Nephron progenitor cell (in vitro differentiated cells): Measurements from ENCODE around the gene EPHA6.
"Not testable (repeated sequence)": the region's sequence is repeated elsewhere in the genome, so short reads cannot be mapped to it uniquely, and the experiment has no call there.

Experiments used
- DNase-seq: peaks from one replicate; pipeline ENCODE4 v3.0.0; 2021
- H3K27ac Mint-ChIP-seq: 2 replicates; pipeline ENCODE4 v1.8.0; 2021; ENCODE audit warnings: mild to moderate bottlenecking, moderate library complexity, mixed read lengths
- H3K27me3 Mint-ChIP-seq: 2 replicates; pipeline ENCODE4 v1.8.0; 2021; ENCODE audit warnings: mild to moderate bottlenecking, low read depth, mixed read lengths; ENCODE audit not compliant: poor library complexity
- H3K36me3 Mint-ChIP-seq: 2 replicates; pipeline ENCODE4 v1.8.0; 2021; ENCODE audit warnings: low read depth, mixed read lengths
- H3K4me1 Mint-ChIP-seq: 2 replicates; pipeline ENCODE4 v1.8.0; 2021; ENCODE audit warnings: mixed read lengths
- H3K4me3 Mint-ChIP-seq: 2 replicates; pipeline ENCODE4 v1.8.0; 2021; ENCODE audit warnings: mild to moderate bottlenecking, moderate library complexity, mixed read lengths
- H3K9me3 Mint-ChIP-seq: 2 replicates; pipeline ENCODE4 v1.8.0; 2021; ENCODE audit warnings: mild to moderate bottlenecking, moderate library complexity, mixed read lengths
- CTCF ChIP-seq: fragments of 200-600 bp; sonication (generic); IDR thresholded peaks from 2 replicates; pipeline ENCODE4 v1.5.0; 2021; ENCODE audit warnings: antibody characterized with exemption

The EPHA6 gene

DNA sequence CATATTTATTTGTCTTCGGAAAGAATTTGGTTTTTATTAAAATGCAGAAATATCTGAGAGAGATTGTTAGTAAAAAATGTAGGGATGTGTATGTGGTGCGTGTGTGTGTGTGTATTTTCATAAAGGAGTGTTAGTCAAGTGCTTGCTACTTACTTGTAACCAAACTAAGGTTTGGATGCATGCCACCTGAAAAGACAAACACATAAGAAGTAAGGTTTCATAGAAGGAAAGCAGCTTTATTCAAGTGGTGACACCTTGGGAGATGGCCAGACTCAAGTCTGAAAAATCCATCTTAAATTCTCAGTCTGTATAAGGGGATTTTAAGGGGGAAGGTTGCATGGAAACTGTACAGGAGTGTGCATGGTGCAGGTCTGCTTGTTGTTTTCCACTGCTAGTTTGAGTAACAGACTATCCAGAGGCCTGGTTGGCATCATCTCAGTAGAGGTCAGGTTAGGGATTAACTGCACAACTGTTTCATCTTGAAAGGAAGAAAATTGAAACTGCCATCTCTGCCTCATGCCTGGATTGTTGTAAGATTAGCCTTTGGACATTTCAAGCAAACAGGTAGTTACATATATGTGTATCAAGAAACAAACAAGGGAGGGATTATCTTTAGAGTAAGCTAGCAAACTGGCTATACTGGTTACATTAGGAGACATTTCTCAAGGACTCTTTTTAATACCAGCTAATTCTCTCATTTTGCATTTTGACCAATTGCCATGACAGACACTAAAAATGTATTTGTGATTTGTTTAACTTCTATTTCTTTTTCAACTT lies 196.7 kb downstream of the EPHA6 start:
- no peak overlapping the region for H3K4me3 Mint-ChIP-seq
- TF ChIP-seq CTCF, result no peak

DNA sequence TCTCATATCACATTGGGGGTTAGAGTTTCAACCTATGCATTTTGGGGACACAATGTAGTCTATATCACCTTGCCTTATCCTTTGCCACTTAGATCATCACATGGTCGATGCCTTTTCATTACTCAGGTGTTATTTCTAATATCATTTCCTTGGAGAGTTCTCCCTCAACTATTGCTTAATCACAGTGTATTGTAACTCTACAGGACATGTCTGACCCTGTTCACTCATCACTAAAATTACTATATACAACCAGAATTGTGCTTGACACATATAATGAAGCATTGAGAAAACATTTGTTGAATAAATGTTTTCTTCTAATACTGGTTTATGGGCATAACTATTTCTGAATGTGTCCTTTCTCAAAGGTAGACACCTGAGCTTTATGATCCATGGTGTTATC lies 207.4 kb downstream of the EPHA6 start:
- TF ChIP-seq CTCF, result no peak
- DNase-seq, result no peak
- Mint-ChIP-seq H3K27ac (no peak overlapping the region), H3K27me3 (peaks cover 3% of the 10 kb centered on the region), H3K4me3 (no peak overlapping the region), H3K9me3 (peaks cover 21% of the 10 kb centered on the region), H3K4me1 (no peaks in the 10 kb centered on the region), H3K36me3 (no peaks in the 10 kb centered on the region)

More for the DNA sequence above, 196.7 kb downstream of the EPHA6 start:
- no peaks in the 10 kb centered on the region for H3K36me3 Mint-ChIP-seq
- no peaks in the 10 kb centered on the region for H3K4me1 Mint-ChIP-seq
- DNase-seq, result no peak
- peaks cover 8% of the 10 kb centered on the region for H3K27me3 Mint-ChIP-seq
- H3K9me3 Mint-ChIP-seq, result peaks cover 18% of the 10 kb centered on the region
- no peak overlapping the region for H3K27ac Mint-ChIP-seq

DNA sequence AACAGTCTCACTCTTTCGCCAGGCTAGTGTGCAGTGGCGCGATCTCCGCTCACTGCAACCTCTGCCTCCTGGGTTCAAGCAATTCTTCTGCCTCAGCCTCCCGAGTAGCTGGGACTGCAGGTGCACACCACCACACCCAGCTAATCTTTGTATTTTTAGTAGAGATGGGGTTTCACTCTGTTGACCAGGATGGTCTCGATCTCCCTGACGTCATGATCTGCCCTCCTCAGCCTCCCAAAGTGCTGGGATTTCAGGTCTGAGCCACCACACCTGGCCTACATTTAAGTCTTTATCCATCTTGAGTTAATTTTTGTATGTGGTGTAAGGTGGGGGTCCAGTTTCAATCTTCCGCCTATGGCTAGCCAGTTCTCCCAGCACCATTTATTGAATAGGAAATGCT lies 211.2 kb downstream of the EPHA6 start:
- peak overlapping the region; percentile 44 for H3K27ac Mint-ChIP-seq
- not testable (repeated sequence) for H3K36me3 Mint-ChIP-seq, H3K27me3 Mint-ChIP-seq, H3K4me3 Mint-ChIP-seq, H3K4me1 Mint-ChIP-seq, DNase-seq
- H3K9me3 Mint-ChIP-seq, result peaks cover 10% of the 10 kb centered on the region

- H3K4me1 Mint-ChIP-seq, result no peaks in the 10 kb centered on the region
- no peaks in the 10 kb centered on the region for H3K36me3 Mint-ChIP-seq
Observed at GRCh38 chr3:97029972-97030371, 215.6 kb downstream of the EPHA6 start.

GRCh38 chr3:97037294-97037943 lies 223.0 kb downstream of the EPHA6 start:
- H3K27me3 Mint-ChIP-seq, result no peaks in the 10 kb centered on the region
- H3K27ac Mint-ChIP-seq, result no peak overlapping the region
- H3K9me3 Mint-ChIP-seq, result no peaks in the 10 kb centered on the region
- no peak overlapping the region for H3K4me3 Mint-ChIP-seq
- TF ChIP-seq CTCF, result no peak
- H3K36me3 Mint-ChIP-seq, result no peaks in the 10 kb centered on the region
- DNase-seq, result no peak
- no peaks in the 10 kb centered on the region for H3K4me1 Mint-ChIP-seq

More at GRCh38 chr3:97029972-97030371, 215.6 kb downstream of the EPHA6 start:
- no peak for TF ChIP-seq CTCF
- no peak overlapping the region for H3K27ac Mint-ChIP-seq
- H3K9me3 Mint-ChIP-seq, result peaks cover 10% of the 10 kb centered on the region
- H3K27me3 Mint-ChIP-seq, result peaks cover 2% of the 10 kb centered on the region
- DNase-seq, result no peak
- H3K4me3 Mint-ChIP-seq, result no peak overlapping the region

DNA sequence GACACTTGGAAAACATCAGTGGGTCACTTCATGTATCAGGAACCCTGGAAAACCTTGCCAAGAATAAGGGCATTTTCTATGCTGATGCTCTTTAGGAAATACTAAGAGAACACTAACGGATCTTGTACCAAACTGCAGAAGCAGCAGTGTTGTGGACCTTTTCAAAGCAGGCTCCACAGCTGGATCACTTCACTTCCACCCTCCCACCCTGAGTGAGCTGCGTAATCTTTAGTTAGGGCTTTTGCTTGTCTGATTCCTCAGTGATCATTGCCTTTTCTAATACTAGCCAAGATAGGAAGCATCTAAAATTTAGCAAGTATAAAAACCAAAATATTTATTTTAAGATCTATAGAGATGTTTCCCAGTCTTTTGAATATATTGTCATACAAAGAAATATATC lies 229.0 kb downstream of the EPHA6 start:
- Mint-ChIP-seq H3K27ac (no peak overlapping the region), H3K4me1 (no peaks in the 10 kb centered on the region), H3K27me3 (no peaks in the 10 kb centered on the region), H3K9me3 (no peaks in the 10 kb centered on the region), H3K36me3 (no peaks in the 10 kb centered on the region), H3K4me3 (no peak overlapping the region)
- no peak for TF ChIP-seq CTCF
- no peak for DNase-seq
